ENCODE results near the gene CGN. TPM values are rescaled to one million over a fixed set of nuclear protein-coding genes. Genes with fewer than 3 reads are reported as not detected.

Gene CGN
- total and polyA plus RNA-seq, 11 donors: 0.08 to 21.0 (median 0.19) TPM; not detected in 4

GRCh38 chr1:151537112-151537511, 25.9 kb downstream of the CGN start:
- Histone ChIP-seq H3K36me3 (no peaks in the 10 kb centered on the region), H3K27ac (no peak overlapping the region), H3K4me3 (no peak overlapping the region), H3K27me3 (no peaks in the 10 kb centered on the region), H3K4me1 (peaks cover 0 to 21% (median 9%) of the 10 kb centered on the region in 12 donors), H3K9me3 (no peaks in the 10 kb centered on the region)
- DNase-seq (no peak), ATAC-seq (no peak)
- intact Hi-C loops (cut with DNase I): loop anchor here in 6 of 10 donors (5.0 to 10.0 kb wide), 4 partner anchors 92 to 298 kb away; partner anchors contain the start of genes C2CD4D (in 4 of the 6) and RORC (in 4 of the 6)
- 82 to 90% (median 88%) methylated on average over 9 of the region's 9 CpGs for WGBS, 4 donors
- TF ChIP-seq POLR2A (IDR thresholded peaks at IDR 0.05) (no peak), CTCF (IDR thresholded peaks at IDR 0.05) (no peak)

- H3K4me1 ChIP-seq: peaks cover 0 to 21% (median 12%) of the 10 kb centered on the region in 12 donors
- DNase-seq (peak; percentile 68 to 84 (median 78)), ATAC-seq (peak; percentile 64 to 83 (median 78))
- TF ChIP-seq CTCF (IDR thresholded peaks at IDR 0.05): no peak
- no peak for TF ChIP-seq POLR2A (IDR thresholded peaks at IDR 0.05)
- H3K36me3 ChIP-seq: no peaks in the 10 kb centered on the region
- 25 to 32% (median 27%) methylated on average over 7 of the region's 7 CpGs for WGBS, 4 donors
- peak overlapping the region; percentile 38 to 82 (median 76) for H3K4me3 ChIP-seq
- no peaks in the 10 kb centered on the region for H3K27me3 ChIP-seq
- no peaks in the 10 kb centered on the region for H3K9me3 ChIP-seq
- H3K27ac ChIP-seq: peak overlapping the region in 10 of 12 donors; percentile 14 to 86 (median 58)
- intact Hi-C loops (cut with DNase I): loop anchor here in 8 of 10 donors (5.0 to 10.0 kb wide), 5 partner anchors 82 to 295 kb away; partner anchors contain the start of genes C2CD4D (in 4 of the 8), RORC (in 4 of the 8) and POGZ (in 1 of the 8)
Observed at GRCh38 chr1:151539321-151540020, 28.3 kb downstream of the CGN start.

- Histone ChIP-seq H3K27ac (peak within 1 kb of the TSS in 10 of 12 donors; percentile 28 to 86 (median 62)), H3K9me3 (no peaks in the 10 kb centered on the region), H3K4me3 (peak within 1 kb of the TSS; percentile 38 to 82 (median 76)), H3K27me3 (no peaks in the 10 kb centered on the region), H3K36me3 (no peaks in the 10 kb centered on the region), H3K4me1 (peaks cover 0 to 21% (median 12%) of the 10 kb centered on the region in 12 donors)
- peak; percentile 96 to 98 (median 98) for ATAC-seq
- peak; percentile 89 to 94 (median 94) for DNase-seq
- TF ChIP-seq CTCF (IDR thresholded peaks at IDR 0.05): no peak
- TF ChIP-seq POLR2A (IDR thresholded peaks at IDR 0.05): peak; percentile 83 to 88
- intact Hi-C loops (cut with DNase I): loop anchor here in 2 of 10 donors (5.0 to 10.0 kb wide), 2 partner anchors 83 to 96 kb away; partner anchors contain the start of gene POGZ (in 1 of the 2)
- 1 to 3% (median 2%) methylated on average over 55 to 70 of the region's 70 CpGs for WGBS, 4 donors
Observed at GRCh38 chr1:151540021-151540981, 29.1 kb downstream of the CGN start, which contains the start of gene TUFT1. TSS of gene TUFT1 (plus strand) at chr1:151540309. CDS start at chr1:151540367, 58 bp downstream.

All from heart left ventricle (tissue), 16 donors.